ENCODE data around the gene PDXDC1.

DNA sequence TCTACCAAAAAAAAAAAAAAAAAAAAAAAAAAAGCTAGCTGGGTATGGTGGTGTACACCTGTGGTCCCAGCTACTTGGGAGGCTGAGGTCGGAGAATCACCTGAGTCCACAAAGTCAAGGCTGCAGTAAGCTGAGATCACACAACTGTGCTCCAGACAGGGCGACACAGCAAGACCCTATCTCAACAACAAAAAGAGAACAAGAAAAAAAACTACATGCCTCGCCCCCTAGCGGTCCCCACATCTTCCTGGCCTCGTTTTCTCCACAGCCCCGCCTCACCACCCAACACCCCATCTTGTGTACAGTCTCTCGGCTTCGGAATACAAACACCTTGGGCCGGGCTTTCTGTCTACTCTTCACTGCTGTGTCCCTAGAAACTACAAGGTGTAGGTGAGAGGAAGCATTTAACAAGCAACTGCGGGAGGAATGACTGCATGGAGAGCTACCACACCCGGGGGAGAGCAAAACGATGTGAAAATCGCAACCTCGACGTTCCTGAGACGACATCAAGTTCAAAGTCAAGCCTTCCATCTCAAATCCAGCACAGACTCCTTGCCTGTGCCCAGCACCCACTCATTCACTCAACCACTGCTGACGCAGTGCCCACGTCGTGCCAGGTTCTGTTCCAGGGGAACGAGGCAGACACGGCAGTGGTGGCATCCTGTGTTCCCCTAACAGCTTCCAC lies 72.0 kb downstream of the PDXDC1 start:
- TF ChIP-seq, protein P1, sequence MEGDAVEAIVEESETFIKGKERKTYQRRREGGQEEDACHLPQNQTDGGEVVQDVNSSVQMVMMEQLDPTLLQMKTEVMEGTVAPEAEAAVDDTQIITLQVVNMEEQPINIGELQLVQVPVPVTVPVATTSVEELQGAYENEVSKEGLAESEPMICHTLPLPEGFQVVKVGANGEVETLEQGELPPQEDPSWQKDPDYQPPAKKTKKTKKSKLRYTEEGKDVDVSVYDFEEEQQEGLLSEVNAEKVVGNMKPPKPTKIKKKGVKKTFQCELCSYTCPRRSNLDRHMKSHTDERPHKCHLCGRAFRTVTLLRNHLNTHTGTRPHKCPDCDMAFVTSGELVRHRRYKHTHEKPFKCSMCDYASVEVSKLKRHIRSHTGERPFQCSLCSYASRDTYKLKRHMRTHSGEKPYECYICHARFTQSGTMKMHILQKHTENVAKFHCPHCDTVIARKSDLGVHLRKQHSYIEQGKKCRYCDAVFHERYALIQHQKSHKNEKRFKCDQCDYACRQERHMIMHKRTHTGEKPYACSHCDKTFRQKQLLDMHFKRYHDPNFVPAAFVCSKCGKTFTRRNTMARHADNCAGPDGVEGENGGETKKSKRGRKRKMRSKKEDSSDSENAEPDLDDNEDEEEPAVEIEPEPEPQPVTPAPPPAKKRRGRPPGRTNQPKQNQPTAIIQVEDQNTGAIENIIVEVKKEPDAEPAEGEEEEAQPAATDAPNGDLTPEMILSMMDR (IDR thresholded peaks at IDR 0.05), result no peak
- TF ChIP-seq EP300 (IDR thresholded peaks at IDR 0.05) (no peak), POLR2A (IDR thresholded peaks at IDR 0.05) (no peak), POLR2AphosphoS5 (IDR thresholded peaks at IDR 0.05) (no peak)

Data from gastroesophageal sphincter (tissue), 3 donors.